ENCODE data around the gene DHTKD1.
"Not testable (repeated sequence)": the region's sequence is repeated elsewhere in the genome, so short reads cannot be mapped to it uniquely, and the experiment has no call there.

Gene DHTKD1

DNA sequence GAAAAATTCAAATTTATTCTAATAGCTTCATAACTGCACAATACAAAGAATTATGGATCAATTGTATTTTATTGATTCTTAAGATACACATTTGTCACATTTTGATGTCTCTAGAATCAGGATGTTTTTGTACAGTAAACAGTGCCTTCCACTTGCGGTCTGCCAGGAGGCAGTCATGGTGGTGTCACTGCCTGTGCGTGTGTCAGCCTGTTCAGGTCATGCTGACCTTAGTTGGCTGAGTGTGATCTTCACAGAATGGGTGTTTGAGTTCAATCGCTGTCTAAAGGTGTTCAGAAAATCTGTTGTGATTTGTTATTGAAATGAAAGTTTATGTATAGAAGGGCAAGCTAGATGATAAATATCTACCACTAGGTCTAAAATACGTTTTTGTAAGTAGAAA is 81.4 kb downstream of the DHTKD1 start:
- DNase-seq, result no peak

DNA sequence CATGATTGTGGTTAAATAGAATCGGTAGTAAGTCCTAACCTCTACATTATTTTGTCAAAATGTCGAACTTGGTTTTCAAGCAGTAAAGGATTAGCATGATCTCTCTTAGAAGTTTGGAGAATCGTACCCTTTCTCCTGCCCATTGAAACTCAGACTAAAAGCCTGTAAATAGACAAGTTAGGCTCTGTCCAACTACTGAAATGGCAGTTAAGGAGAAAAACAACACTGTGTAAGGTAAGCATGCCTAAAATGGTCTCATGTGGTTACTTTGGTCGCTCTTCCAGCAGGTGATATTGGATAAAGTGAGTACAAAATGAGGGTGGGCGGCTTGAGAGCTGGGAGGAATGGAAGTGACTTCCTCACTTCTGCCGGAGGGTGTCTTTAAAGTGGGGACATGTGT is 85.8 kb downstream of the DHTKD1 start:
- no peak for DNase-seq

DNA sequence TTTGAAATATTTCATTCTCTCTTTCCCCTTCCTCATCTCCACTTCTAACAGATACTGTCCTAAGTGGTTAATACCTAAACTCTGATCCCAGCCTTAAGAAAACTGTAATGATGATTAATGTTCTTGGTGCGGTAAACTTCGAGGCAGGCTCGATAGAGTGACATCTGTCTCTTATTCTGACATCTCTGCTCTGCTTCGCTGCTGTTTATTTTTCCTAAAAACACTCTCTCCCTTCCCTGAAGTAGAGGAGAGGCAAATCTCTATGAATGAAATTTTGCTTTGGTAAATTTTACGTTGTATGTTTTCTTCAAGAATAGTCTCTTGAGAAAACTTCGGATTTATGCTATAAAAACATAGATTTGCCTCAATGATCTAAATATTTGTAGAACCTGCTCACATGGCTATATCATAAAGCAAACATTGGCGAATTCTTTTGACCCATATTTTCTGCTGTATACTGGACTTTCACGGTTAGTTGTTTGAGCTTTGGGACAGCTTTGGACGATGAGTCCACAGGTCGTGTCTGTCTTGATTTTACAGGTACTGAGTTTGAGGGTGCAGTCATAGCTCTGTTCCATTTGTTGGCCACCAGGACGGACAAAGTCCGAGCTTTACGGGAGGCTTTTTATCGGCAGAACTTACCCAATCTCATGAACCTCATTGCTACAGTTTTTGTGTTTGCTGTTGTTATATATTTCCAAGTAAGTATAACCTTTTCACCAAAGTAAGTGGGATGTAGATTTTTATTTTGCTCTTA is 87.8 kb downstream of the DHTKD1 start:
- DNase-seq, result no peak

DNA sequence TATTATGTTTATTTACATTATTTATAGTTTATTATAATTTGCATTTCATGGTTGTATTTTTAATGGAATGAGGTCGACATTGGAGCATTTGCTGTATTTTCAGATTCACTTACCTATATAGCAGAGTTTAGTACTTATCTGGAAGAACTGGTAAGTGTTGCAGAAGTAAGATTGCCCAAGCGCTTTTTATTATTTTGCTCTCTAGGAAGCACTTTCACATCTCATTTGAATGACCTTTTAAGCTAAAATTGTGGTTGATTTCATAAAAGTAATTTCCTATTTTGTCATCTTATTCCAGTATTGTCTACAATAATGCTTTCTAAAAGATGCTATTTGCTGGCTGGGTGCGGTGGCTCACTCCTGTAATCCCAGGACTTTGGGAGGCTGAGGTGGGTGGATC is 89.4 kb downstream of the DHTKD1 start:
- no peak for DNase-seq

DNA sequence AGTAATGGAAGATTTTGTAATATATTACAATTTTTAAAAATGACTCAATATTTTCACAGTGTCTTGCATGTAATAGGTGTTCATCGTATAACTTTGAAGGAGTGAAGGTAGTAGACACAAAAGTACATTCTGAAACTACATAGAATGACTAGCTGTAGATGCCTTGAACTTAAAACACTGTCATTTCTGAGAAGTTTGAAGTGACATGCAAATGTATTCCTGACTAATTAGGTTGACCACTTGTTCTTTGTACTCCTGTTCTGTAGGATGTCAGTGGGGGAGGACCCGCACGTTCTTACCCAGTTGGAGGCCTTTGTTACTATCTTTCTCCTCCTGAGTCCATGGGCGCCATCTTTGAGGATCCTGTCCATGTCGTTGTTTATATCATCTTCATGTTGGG is 91.9 kb downstream of the DHTKD1 start:
- DNase-seq, result no peak

DNA sequence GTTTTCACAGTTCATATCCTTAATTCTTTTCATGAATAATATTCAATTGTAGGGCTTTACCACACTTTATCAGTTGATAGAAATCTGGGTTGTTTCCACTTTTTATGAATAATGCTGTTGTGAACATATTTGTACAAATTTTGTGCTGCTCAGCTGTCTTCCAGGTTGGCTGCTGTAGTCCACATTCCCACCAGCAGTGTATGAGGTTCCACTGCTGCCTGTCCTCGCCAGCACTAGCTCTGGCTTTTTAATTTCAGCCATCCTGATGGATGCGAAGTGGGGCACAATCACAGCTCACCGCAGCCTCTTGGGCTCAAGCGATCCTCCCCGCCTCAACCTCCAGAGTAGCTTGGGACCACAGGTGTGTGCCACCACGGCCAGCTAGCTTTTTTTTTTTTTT is 94.2 kb downstream of the DHTKD1 start:
- no peak for DNase-seq

DNA sequence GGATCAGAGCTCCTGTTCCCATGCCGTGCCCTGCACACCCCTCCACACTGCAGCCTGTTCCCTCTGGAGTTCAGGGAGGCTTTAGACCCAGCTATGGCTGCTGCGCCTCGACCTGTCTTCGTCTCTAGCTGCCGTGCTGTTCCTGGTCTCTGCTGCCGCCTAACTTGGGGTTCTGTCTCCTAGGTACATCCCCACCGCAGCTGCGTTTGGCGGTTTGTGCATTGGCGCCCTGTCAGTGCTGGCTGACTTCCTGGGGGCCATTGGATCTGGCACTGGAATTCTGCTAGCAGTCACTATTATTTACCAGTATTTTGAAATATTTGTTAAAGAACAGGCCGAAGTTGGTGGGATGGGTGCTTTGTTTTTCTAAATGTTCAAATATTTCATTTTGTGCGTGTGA is 95.3 kb downstream of the DHTKD1 start:
- DNase-seq, result no peak

DNA sequence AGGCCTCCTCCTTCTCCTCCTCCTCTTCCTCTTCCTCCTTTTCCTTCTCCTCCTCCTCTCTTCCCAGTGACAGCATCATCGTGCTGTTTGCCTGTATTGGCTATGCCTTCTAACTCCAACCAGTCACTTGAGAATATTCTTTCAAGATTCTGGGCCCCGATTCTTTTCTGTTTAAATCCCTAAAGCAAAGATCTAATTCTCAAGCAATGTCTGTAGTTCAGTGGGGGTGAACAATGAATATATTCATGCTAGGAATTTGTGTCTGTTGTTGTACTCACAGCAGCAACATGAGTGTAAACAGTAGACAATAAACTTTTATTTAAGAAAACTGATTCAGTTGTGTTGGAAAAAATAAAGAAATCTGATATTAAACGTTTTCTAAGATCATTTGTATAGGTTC is 96.3 kb downstream of the DHTKD1 start:
- no peak for DNase-seq

DNA sequence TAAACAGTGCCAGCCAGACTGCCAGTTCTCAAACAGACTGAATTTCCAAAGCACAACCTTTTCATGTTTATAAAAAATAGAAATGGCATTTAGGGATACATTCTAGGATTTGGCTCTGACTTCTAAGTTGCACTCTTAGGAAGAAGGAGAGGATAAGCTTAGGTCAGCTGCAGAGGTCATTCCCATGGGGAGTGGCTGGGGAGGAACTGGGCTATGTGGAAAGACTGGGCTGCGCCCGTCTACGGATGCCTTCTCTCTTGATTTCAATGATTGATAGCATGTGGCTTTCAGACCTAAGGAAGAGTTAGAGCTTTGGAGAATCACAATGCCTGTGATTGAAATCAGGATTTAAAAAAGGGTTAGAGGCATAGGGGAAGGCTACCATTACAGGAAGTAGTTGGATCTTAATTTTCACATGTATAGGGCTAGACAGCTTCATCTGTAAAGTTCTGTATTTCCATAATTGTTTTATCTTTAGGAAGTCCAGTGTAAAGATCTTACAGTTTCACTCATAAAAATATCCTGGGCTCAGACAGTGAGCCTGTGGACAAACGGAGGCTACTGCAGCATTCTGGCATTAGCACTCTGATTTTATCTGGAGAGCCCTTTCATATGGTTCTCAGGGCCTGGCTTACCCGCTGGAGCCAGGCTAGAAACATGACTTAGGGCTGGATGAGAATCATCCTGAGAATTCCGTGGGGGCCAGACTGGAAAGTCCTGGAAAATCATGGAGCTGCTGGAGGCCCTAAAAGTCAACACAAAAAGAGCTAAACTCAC is 97.4 kb downstream of the DHTKD1 start:
- no peak for DNase-seq

DNA sequence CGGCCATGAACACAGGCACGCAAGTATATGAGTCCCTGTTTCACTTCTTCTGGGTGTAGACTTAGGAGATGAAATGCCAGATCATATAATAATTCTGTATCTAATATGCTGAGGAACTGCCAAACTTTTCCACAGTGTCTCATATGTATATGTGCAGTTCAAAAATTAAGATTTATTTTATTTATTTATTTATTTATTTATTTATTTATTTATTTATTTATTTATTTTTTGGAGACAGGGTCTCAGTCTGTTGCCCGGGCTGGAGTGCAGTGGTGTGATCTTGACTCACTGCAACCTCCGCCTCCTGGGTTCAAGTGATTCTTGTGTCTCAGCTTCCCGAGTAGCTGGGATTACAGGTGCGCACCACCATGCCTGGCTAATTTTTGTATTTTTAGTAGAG is 102.8 kb downstream of the DHTKD1 start:
- DNase-seq, result not testable (repeated sequence)
